ENCODE measurements around the gene ESYT1. TPM values are rescaled to one million over a fixed set of nuclear protein-coding genes. Genes with fewer than 3 reads are reported as not detected.

Gene ESYT1
- total RNA-seq, 2 donors from 2014 or later: 97.0 to 118 TPM

- peak overlapping the region; percentile 99 for H3K27ac Mint-ChIP-seq
- H3K4me3 ChIP-seq (ENCODE audit: low read length): peak overlapping the region; percentile 97
- no peaks in the 10 kb centered on the region for H3K27me3 ChIP-seq (ENCODE audit: control insufficient read depth, insufficient read depth, low read length, poor library complexity, severe bottlenecking)
- H3K4me3 Mint-ChIP-seq: peak overlapping the region; percentile 96
- H3K4me1 Mint-ChIP-seq: peaks cover 52% of the 10 kb centered on the region
- DNase-seq: peak; percentile 64
- 62 to 69% methylated on average over 6 to 7 of the region's 7 CpGs for WGBS, 2 experiments (ENCODE audit: insufficient coverage in 1 of 2, insufficient read length in 1 of 2)
- H3K9me3 ChIP-seq (ENCODE audit: control insufficient read depth, low read length): no peaks in the 10 kb centered on the region
- peaks cover 8% of the 10 kb centered on the region for H3K4me1 ChIP-seq (ENCODE audit: control insufficient read depth, insufficient read depth, low read length)
- H3K9ac ChIP-seq (ENCODE audit: extremely low read depth, low read length, poor library complexity, severe bottlenecking): peak overlapping the region; percentile 97
- no peaks in the 10 kb centered on the region for H3K9me3 Mint-ChIP-seq
- peaks cover 57% of the 10 kb centered on the region for H3K36me3 Mint-ChIP-seq (ENCODE audit: low read depth)
- peak overlapping the region; percentile 21 for H3K27ac ChIP-seq (ENCODE audit: low read depth, low read length)
- H3K36me3 ChIP-seq (ENCODE audit: control insufficient read depth, insufficient read depth, low read length): peaks cover 70% of the 10 kb centered on the region
- peak; percentile 8 for TF ChIP-seq CTCF (conservative IDR thresholded peaks at IDR 0.05)
- no peaks in the 10 kb centered on the region for H3K27me3 Mint-ChIP-seq (ENCODE audit: insufficient read depth)
Observed at GRCh38 chr12:56160193-56160763, 32.2 kb downstream of the ESYT1 start.

GRCh38 chr12:56160894-56161689 is 33.0 kb downstream of the ESYT1 start:
- Mint-ChIP-seq H3K27me3 (ENCODE audit: insufficient read depth) (no peaks in the 10 kb centered on the region), H3K4me3 (peak overlapping the region; percentile 96), H3K36me3 (ENCODE audit: low read depth) (peaks cover 57% of the 10 kb centered on the region), H3K9me3 (no peaks in the 10 kb centered on the region), H3K27ac (peak overlapping the region; percentile 99), H3K4me1 (peaks cover 47% of the 10 kb centered on the region)
- WGBS, 2 experiments (ENCODE audit: insufficient coverage in 1 of 2, insufficient read length in 1 of 2): 92 to 100% methylated on average over 7 to 10 of the region's 11 CpGs
- no peaks in the 10 kb centered on the region for H3K27me3 ChIP-seq (ENCODE audit: control insufficient read depth, insufficient read depth, low read length, poor library complexity, severe bottlenecking)
- peak overlapping the region; percentile 21 for H3K27ac ChIP-seq (ENCODE audit: low read depth, low read length)
- DNase-seq: no peak
- H3K4me3 ChIP-seq (ENCODE audit: low read length): peak overlapping the region; percentile 97
- H3K9me3 ChIP-seq (ENCODE audit: control insufficient read depth, low read length): no peaks in the 10 kb centered on the region
- H3K4me1 ChIP-seq (ENCODE audit: control insufficient read depth, insufficient read depth, low read length): peaks cover 8% of the 10 kb centered on the region
- peak overlapping the region; percentile 97 for H3K9ac ChIP-seq (ENCODE audit: extremely low read depth, low read length, poor library complexity, severe bottlenecking)
- TF ChIP-seq CTCF (conservative IDR thresholded peaks at IDR 0.05): no peak
- H3K36me3 ChIP-seq (ENCODE audit: control insufficient read depth, insufficient read depth, low read length): peaks cover 71% of the 10 kb centered on the region

GRCh38 chr12:56161690-56162351 is 33.8 kb downstream of the ESYT1 start:
- WGBS, 2 experiments (ENCODE audit: insufficient coverage in 1 of 2, insufficient read length in 1 of 2): 88 to 94% methylated on average over 3 to 10 of the region's 10 CpGs
- Histone ChIP-seq H3K4me1 (ENCODE audit: control insufficient read depth, insufficient read depth, low read length) (peaks cover 8% of the 10 kb centered on the region), H3K36me3 (ENCODE audit: control insufficient read depth, insufficient read depth, low read length) (peaks cover 73% of the 10 kb centered on the region), H3K4me3 (ENCODE audit: low read length) (peak overlapping the region; percentile 97), H3K9ac (ENCODE audit: extremely low read depth, low read length, poor library complexity, severe bottlenecking) (peak overlapping the region; percentile 97), H3K27me3 (ENCODE audit: control insufficient read depth, insufficient read depth, low read length, poor library complexity, severe bottlenecking) (no peaks in the 10 kb centered on the region), H3K9me3 (ENCODE audit: control insufficient read depth, low read length) (no peaks in the 10 kb centered on the region), H3K27ac (ENCODE audit: low read depth, low read length) (peak overlapping the region; percentile 6)
- no peak for TF ChIP-seq CTCF (conservative IDR thresholded peaks at IDR 0.05)
- Mint-ChIP-seq H3K4me1 (peaks cover 47% of the 10 kb centered on the region), H3K27me3 (ENCODE audit: insufficient read depth) (no peaks in the 10 kb centered on the region), H3K4me3 (peak overlapping the region; percentile 96), H3K36me3 (ENCODE audit: low read depth) (peaks cover 61% of the 10 kb centered on the region), H3K9me3 (no peaks in the 10 kb centered on the region), H3K27ac (peak overlapping the region; percentile 99)
- peak; percentile 66 for DNase-seq

Data from endodermal cell (in vitro differentiated cells).